Effector CD8-positive, alpha-beta T cell (primary cell): Measurements from ENCODE around the gene SLC39A12.

Experiments used
- DNase-seq: peaks from one replicate; lab custom pipeline; 2025; lab: John Stamatoyannopoulos, UW

SLC39A12 gene

GRCh38 chr10:18059826-18060559, 108.3 kb downstream of the SLC39A12 start:
- no peak for DNase-seq

- DNase-seq: no peak
These were observed 115.2 kb downstream of the SLC39A12 start for GRCh38 chr10:18066947-18067346.

GRCh38 chr10:18068401-18068800, 116.7 kb downstream of the SLC39A12 start:
- no peak for DNase-seq

GRCh38 chr10:18071591-18071990, 119.9 kb downstream of the SLC39A12 start:
- no peak for DNase-seq

- no peak for DNase-seq
These were observed 121.6 kb downstream of the SLC39A12 start for GRCh38 chr10:18073314-18073713.

- no peak for DNase-seq
These were observed 124.2 kb downstream of the SLC39A12 start for GRCh38 chr10:18075881-18076280.

- no peak for DNase-seq
These were observed 128.1 kb downstream of the SLC39A12 start for GRCh38 chr10:18079665-18080295.

GRCh38 chr10:18082381-18082780, 130.7 kb downstream of the SLC39A12 start:
- no peak for DNase-seq

GRCh38 chr10:18085855-18086254, 134.1 kb downstream of the SLC39A12 start:
- DNase-seq: no peak

- DNase-seq: no peak
These were observed 135.0 kb downstream of the SLC39A12 start for GRCh38 chr10:18086746-18087145.

GRCh38 chr10:18087355-18087754, 135.6 kb downstream of the SLC39A12 start:
- DNase-seq: no peak
